C4-2B (cell line): ENCODE measurements around the gene YJEFN3.

Experiments used
- H3K27ac ChIP-seq: fragments of 450-650 bp; 2 replicates; pipeline ENCODE4 v1.5.1; 2017
- CTCF ChIP-seq: fragments of 450-650 bp; conservative IDR thresholded peaks from 2 replicates; pipeline ENCODE4 v1.5.1; 2017; ENCODE audit warnings: mild to moderate bottlenecking
- ZFX ChIP-seq: fragments of 450-650 bp; IDR thresholded peaks from 2 replicates; pipeline ENCODE4 v1.6.1; 2017

Gene YJEFN3

GRCh38 chr19:19487077-19487949 lies 41.4 kb upstream of the YJEFN3 start:
- no peak for TF ChIP-seq CTCF
- no peak; the same call in 1 of the 2 replicates for TF ChIP-seq ZFX
- H3K27ac ChIP-seq, result peak overlapping the region; percentile 78

DNA sequence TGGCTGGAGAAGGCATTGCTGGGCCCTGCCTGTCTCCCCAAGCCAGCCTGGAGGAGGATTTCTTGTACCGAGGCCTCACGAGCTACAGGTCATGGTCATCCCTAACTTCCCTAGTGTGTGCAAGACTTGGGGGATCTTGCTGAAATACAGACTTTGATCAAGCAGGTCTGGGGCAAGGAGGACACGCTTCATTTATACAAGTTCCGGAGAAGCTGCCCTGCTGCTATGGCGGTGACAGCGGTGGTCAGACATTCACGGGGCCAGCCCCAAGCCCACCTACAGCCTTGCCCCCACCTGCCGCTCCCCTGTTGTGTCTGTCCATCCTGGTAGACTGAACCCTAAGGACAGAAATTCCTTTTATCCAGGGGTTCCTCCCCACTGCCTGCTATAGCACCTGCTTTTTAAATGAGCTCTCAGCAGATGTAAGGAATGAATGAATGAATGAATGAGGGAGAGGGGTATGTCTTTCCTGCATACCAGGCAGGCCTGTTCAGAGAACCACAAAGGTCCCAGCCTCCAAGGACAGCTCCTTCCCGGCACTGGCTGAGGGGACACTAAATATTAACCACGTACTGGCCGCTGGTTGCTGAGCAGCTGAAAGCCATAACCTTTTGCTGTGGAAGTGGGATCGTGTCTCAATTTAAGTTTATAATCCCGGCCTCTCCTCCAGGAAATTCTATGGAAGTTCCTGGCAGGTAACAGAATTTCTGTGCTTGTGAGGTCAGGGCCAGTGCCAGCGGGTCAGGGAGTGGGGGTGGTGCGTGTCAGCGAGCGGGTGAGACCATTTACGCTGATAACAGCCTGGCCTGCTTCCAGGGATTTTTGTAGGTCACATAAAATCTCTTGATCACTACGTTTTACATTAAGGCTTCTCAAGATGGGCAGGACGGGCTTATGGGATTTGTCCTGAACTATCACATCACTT lies 40.5 kb upstream of the YJEFN3 start:
- TF ChIP-seq ZFX, result no peak
- TF ChIP-seq CTCF, result no peak
- peak overlapping the region; percentile 78 for H3K27ac ChIP-seq

- no peak for TF ChIP-seq CTCF
- TF ChIP-seq ZFX, result no peak
- peak overlapping the region; percentile 78 for H3K27ac ChIP-seq
Observed at GRCh38 chr19:19488875-19489690, 39.6 kb upstream of the YJEFN3 start.

- TF ChIP-seq ZFX (no peak), CTCF (no peak)
- H3K27ac ChIP-seq, result peak overlapping the region; percentile 78
Observed at GRCh38 chr19:19489804-19490204, 38.9 kb upstream of the YJEFN3 start.

DNA sequence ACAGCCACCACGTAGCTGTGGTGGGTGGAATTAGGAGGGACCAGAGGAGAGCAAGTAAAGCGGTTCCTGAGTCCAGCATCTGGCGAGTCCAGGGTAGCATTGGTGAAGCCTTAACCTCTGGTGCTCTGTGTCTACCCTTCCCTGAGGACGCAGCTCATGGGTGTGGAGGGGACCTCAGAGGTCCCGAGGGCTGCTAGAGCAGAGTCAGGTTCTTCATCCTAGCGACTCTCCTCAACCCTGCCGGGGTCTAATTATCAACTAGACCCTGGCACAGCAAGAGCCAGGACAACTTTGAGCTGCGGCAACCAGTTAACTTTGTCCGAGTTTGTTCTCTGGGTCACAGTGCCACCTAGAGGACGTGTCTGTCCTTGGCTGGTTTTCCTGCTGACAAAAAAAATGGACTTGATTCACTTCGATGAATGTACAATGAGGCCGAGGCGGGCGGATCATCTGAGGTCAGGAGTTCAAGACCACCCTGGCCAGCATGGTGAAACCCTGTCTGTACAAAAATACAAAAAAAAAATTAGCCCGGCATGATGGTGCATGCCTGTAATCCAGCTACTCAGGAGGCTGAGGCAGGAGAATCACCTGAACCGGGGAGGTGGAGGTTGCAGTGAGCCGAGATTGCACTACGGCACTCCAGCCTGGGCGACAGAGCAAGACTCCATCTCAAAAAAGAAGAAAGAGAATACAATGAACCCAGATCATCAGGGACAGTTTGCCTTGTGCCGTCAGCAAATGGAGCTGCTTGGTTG lies 38.3 kb upstream of the YJEFN3 start:
- no peak for TF ChIP-seq ZFX
- TF ChIP-seq CTCF, result peak; percentile 92
- H3K27ac ChIP-seq, result peak overlapping the region; percentile 78

DNA sequence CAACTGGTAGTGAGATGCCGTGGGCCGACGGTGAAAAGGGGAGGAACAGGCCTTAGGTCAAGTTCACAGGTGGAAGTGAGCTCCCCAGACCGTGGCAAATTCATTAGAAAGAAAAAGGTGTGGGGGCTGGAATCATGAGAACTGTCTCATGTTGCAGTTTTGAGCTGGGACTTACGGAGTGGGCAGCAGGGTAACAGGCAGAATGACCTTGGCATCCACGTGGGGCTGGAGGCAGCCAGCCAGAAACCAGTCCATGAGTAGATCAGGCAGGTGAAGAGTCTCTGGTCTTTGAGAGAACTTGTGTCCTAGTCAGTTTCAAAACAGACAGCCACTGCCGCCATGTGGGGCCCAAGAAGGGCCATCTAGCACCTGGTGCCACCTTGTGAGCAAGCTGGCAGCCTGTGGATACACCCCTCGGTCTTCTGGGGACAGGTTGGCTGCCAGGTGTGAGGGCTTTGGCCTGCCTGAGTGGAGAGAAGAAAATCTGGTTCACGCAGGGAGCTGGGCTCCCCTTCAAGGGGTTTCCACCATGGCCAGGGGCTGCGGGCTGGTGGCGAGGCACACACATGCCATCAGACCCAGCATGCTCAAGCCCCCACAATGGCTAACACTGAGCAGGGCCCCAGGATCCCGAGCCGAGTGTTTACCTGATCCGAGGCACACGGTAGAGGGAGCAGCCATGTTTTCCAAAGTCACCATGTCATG lies 37.2 kb upstream of the YJEFN3 start:
- no peak overlapping the region for H3K27ac ChIP-seq
- no peak for TF ChIP-seq ZFX
- no peak for TF ChIP-seq CTCF
